HepG2 (cell line): Measurements from ENCODE around the gene HUNK.

Experiments
- ATF1 ChIP-seq: IDR thresholded peaks from 2 replicates; pipeline ENCODE4 v1.6.1; 2016; ENCODE audit warnings: mild to moderate bottlenecking, control low read depth
- ATF2 ChIP-seq: sonication (generic); formaldehyde crosslinking; IDR thresholded peaks from 2 replicates; pipeline ENCODE4 v1.4.0; 2020; ENCODE audit warnings: missing genetic modification reagents
- CBX5 ChIP-seq: sonication (generic); formaldehyde crosslinking; IDR thresholded peaks from 2 replicates; pipeline ENCODE4 v1.4.0; 2020; ENCODE audit warnings: missing genetic modification reagents, borderline replicate concordance
- ESRRA ChIP-seq: sonication (generic); formaldehyde crosslinking; IDR thresholded peaks from 2 replicates; pipeline ENCODE4 v1.5.1; 2020; ENCODE audit warnings: mild to moderate bottlenecking, low read depth, missing genetic modification reagents
- EZH2 ChIP-seq: conservative IDR thresholded peaks from 2 replicates; pipeline ENCODE4 v1.6.1; 2012; ENCODE audit warnings: mild to moderate bottlenecking, low read depth, low read length, moderate library complexity
- HDAC2 ChIP-seq: sonication (generic); formaldehyde crosslinking; IDR thresholded peaks from 2 replicates; pipeline ENCODE4 v1.4.0; 2020; ENCODE audit warnings: missing genetic modification reagents
- HOXA9 ChIP-seq: sonication (generic); formaldehyde crosslinking; IDR thresholded peaks from 2 replicates; pipeline ENCODE4 v1.8.1; 2022; ENCODE audit warnings: missing genetic modification reagents, mild to moderate bottlenecking, moderate library complexity, borderline replicate concordance
- POLR2AphosphoS5 ChIP-seq: IDR thresholded peaks from 2 replicates; pipeline ENCODE4 v1.6.1; 2012; ENCODE audit warnings: low read depth, low read length
- SAP130 ChIP-seq: IDR thresholded peaks from 2 replicates; pipeline ENCODE4 v1.6.1; 2016; ENCODE audit warnings: low read depth
- THRA ChIP-seq: sonication (generic); formaldehyde crosslinking; IDR thresholded peaks from 2 replicates; pipeline ENCODE4 v1.4.0; 2020; ENCODE audit warnings: missing genetic modification reagents, borderline replicate concordance
- TF ChIP-seq, protein P1 (sequence below): sonication (generic); formaldehyde crosslinking; IDR thresholded peaks from 2 replicates; pipeline ENCODE4 v1.5.0; 2020; ENCODE audit warnings: mild to moderate bottlenecking, missing genetic modification reagents, moderate library complexity

DNA sequence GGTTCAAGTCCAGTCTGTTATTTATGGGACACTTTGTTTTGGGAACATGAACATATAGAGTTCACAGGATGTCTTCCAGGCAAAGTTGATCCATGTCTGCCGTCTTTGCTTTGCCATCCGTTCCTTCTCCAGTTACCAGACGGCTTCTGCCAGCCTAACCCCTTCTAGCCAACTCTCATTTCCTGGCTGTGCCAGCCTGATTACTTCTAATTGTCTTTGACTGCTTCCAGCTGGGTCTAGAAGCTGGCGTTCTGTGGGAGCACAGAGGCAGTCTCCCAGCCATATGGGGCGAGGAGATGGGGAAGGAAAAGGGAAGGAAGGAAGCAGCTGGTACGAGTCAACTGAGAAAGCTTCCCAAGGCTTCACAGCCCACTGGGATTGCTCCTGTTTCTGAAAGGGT, 3.1 kb upstream of the HUNK start:
- TF ChIP-seq SAP130 (CRISPR knock-in tag) (no peak), HDAC2 (CRISPR knock-in tag) (no peak), THRA (no peak), CBX5 (no peak), ATF1 (CRISPR knock-in tag) (no peak), ATF2 (CRISPR knock-in tag) (no peak), HOXA9 (no peak), POLR2AphosphoS5 (no peak), ESRRA (CRISPR knock-in tag) (no peak), EZH2 (no peak)
- TF ChIP-seq, protein P1, sequence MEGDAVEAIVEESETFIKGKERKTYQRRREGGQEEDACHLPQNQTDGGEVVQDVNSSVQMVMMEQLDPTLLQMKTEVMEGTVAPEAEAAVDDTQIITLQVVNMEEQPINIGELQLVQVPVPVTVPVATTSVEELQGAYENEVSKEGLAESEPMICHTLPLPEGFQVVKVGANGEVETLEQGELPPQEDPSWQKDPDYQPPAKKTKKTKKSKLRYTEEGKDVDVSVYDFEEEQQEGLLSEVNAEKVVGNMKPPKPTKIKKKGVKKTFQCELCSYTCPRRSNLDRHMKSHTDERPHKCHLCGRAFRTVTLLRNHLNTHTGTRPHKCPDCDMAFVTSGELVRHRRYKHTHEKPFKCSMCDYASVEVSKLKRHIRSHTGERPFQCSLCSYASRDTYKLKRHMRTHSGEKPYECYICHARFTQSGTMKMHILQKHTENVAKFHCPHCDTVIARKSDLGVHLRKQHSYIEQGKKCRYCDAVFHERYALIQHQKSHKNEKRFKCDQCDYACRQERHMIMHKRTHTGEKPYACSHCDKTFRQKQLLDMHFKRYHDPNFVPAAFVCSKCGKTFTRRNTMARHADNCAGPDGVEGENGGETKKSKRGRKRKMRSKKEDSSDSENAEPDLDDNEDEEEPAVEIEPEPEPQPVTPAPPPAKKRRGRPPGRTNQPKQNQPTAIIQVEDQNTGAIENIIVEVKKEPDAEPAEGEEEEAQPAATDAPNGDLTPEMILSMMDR (CRISPR knock-in tag): no peak
